Measurements from ENCODE around the gene ADAMTS17. TPM values are rescaled to one million over a fixed set of nuclear protein-coding genes. Genes with fewer than 3 reads are reported as not detected.

The ADAMTS17 gene
- total RNA-seq, 1 donor from 2014 or later: 4.8 TPM

DNA sequence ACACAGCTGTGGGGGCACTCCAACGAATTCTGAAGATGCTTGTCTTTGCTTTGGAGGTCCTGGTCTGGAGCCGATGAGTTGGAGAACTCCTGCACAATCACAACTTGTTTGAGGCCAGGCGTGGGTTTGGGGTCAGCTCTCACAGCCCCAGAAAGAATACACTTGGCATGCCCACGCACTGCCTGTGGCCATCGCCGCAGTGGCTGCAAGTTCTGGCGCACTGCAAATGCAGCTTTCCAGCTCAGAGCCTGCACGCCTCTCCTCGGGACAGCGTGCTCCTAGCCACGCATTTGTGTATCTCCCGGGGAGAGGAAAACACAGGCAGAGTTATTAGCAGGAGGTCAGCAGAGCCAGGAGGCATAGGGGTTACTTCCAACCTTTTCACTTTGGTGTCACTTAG, 282.7 kb downstream of the ADAMTS17 start:
- Mint-ChIP-seq H3K27me3 (ENCODE audit: unreplicated experiment) (peaks cover 2% of the 10 kb centered on the region), H3K4me1 (ENCODE audit: unreplicated experiment) (no peaks in the 10 kb centered on the region), H3K36me3 (ENCODE audit: low read depth, unreplicated experiment) (peaks cover 3% of the 10 kb centered on the region), H3K27ac (ENCODE audit: unreplicated experiment) (no peak overlapping the region), H3K4me3 (ENCODE audit: unreplicated experiment) (no peak overlapping the region), H3K9me3 (ENCODE audit: unreplicated experiment) (no peaks in the 10 kb centered on the region)
- DNase-seq (ENCODE audit: low spot score): no peak
- TF ChIP-seq, protein P1, sequence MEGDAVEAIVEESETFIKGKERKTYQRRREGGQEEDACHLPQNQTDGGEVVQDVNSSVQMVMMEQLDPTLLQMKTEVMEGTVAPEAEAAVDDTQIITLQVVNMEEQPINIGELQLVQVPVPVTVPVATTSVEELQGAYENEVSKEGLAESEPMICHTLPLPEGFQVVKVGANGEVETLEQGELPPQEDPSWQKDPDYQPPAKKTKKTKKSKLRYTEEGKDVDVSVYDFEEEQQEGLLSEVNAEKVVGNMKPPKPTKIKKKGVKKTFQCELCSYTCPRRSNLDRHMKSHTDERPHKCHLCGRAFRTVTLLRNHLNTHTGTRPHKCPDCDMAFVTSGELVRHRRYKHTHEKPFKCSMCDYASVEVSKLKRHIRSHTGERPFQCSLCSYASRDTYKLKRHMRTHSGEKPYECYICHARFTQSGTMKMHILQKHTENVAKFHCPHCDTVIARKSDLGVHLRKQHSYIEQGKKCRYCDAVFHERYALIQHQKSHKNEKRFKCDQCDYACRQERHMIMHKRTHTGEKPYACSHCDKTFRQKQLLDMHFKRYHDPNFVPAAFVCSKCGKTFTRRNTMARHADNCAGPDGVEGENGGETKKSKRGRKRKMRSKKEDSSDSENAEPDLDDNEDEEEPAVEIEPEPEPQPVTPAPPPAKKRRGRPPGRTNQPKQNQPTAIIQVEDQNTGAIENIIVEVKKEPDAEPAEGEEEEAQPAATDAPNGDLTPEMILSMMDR (IDR thresholded peaks at IDR 0.05; ENCODE audit: unreplicated experiment): no peak

DNA sequence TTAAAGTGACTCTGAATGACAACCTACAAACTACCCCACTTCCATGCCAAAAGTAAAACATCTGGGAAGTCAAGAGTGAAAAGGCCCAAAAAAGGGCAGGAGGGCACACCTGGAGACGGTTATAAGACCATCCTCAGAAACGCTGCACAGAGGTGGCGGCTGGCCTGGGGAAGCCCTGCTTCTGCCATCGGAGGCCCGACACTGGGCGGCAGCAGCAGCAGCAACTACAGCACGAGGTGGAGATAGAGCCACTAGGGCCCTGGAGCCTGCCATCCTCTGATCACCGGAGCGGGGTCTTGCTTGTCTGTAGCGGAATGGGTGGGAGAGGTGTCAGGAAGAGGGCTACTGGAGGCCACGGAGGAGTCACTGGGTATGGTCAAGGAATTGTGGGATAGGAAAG, 283.3 kb downstream of the ADAMTS17 start:
- H3K27me3 Mint-ChIP-seq (ENCODE audit: unreplicated experiment): peaks cover 2% of the 10 kb centered on the region
- no peak for DNase-seq (ENCODE audit: low spot score)

DNA sequence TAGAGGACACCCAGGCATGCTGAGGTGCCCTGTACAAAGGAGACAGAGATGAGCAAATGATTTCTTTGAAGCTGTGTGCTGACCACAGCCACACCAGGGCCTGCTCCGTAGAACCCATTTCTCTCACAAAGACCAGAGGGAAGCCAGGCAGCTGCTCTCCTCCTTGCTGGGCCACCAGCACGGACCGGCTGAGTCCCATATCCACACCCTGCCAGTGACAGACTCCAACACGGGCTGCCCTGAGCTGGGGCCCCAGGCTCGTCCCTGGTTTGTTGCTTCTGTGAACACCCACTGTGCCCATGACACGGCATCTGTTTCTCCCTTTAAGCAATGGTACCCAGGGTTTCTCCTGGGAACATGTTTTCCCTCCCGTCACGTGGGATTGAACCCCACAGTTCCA, 284.5 kb downstream of the ADAMTS17 start:
- Mint-ChIP-seq H3K27me3 (ENCODE audit: unreplicated experiment) (peaks cover 4% of the 10 kb centered on the region), H3K9me3 (ENCODE audit: unreplicated experiment) (no peaks in the 10 kb centered on the region), H3K27ac (ENCODE audit: unreplicated experiment) (no peak overlapping the region), H3K36me3 (ENCODE audit: low read depth, unreplicated experiment) (peaks cover 3% of the 10 kb centered on the region), H3K4me3 (ENCODE audit: unreplicated experiment) (no peak overlapping the region), H3K4me1 (ENCODE audit: unreplicated experiment) (no peaks in the 10 kb centered on the region)
- no peak for DNase-seq (ENCODE audit: low spot score)
- TF ChIP-seq, protein P1 (IDR thresholded peaks at IDR 0.05; ENCODE audit: unreplicated experiment): no peak

More for the DNA sequence above, 283.3 kb downstream of the ADAMTS17 start:
- Mint-ChIP-seq H3K27ac (ENCODE audit: unreplicated experiment) (no peak overlapping the region), H3K9me3 (ENCODE audit: unreplicated experiment) (no peaks in the 10 kb centered on the region), H3K4me1 (ENCODE audit: unreplicated experiment) (no peaks in the 10 kb centered on the region), H3K4me3 (ENCODE audit: unreplicated experiment) (no peak overlapping the region), H3K36me3 (ENCODE audit: low read depth, unreplicated experiment) (peaks cover 3% of the 10 kb centered on the region)
- TF ChIP-seq, protein P1 (IDR thresholded peaks at IDR 0.05; ENCODE audit: unreplicated experiment): no peak

DNA sequence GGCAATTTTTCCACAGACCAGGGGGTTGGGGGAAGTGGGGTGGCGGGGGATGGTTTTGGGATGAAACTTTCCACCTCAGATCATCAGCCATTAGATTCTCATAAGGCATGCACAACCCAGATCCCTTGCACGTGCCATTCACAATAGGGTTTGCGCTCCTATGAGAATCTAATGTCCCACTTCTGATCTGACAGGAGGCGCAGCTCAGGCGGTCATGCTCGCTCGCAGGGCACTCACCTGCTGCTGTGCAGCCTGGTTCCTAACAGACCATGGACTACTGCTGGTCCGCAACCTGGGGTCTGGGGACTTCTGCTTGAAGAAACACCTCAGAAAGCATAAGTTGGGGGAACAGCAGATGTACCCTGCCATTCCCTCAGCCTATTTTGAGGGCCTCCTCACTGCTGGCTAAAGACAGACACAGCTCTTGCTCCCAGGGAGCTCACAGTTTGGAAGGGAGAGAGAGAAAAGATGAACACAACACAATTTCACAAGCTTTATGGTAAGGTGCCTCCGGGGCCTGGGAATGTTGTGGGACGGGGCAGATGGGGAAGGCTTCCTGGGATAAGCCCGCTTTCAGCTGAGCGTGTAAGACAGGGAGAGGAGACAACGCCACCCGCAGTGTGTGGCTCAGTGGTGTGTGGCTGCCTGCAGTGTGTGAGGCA, 285.2 kb downstream of the ADAMTS17 start:
- DNase-seq (ENCODE audit: low spot score): no peak
- Mint-ChIP-seq H3K4me3 (ENCODE audit: unreplicated experiment) (no peak overlapping the region), H3K27ac (ENCODE audit: unreplicated experiment) (no peak overlapping the region), H3K27me3 (ENCODE audit: unreplicated experiment) (peaks cover 4% of the 10 kb centered on the region), H3K9me3 (ENCODE audit: unreplicated experiment) (no peaks in the 10 kb centered on the region), H3K36me3 (ENCODE audit: low read depth, unreplicated experiment) (peaks cover 3% of the 10 kb centered on the region), H3K4me1 (ENCODE audit: unreplicated experiment) (no peaks in the 10 kb centered on the region)
- TF ChIP-seq, protein P1 (IDR thresholded peaks at IDR 0.05; ENCODE audit: unreplicated experiment): no peak

DNA sequence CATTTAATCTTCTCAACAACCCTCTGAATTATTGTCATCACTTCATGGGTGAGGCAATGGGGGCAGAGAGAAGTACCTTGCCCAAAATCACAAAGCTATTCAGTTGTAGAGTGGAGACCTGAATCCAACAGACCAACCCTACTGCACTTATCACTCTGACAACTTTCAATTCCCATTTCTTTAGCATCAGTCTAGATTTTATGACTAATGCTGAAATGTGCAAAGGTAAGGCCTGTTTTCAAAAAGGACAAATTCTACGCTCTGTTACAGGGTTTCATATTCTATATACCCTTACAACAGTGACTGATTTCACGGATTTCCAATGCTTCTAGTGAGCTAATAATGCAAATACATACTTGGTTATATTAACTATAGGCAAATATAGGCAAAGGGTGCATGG, 286.0 kb downstream of the ADAMTS17 start:
- no peak overlapping the region for H3K27ac Mint-ChIP-seq (ENCODE audit: unreplicated experiment)
- H3K4me3 Mint-ChIP-seq (ENCODE audit: unreplicated experiment): no peak overlapping the region
- peaks cover 4% of the 10 kb centered on the region for H3K27me3 Mint-ChIP-seq (ENCODE audit: unreplicated experiment)
- DNase-seq (ENCODE audit: low spot score): no peak
- H3K36me3 Mint-ChIP-seq (ENCODE audit: low read depth, unreplicated experiment): peaks cover 3% of the 10 kb centered on the region
- no peaks in the 10 kb centered on the region for H3K9me3 Mint-ChIP-seq (ENCODE audit: unreplicated experiment)
- H3K4me1 Mint-ChIP-seq (ENCODE audit: unreplicated experiment): no peaks in the 10 kb centered on the region
- TF ChIP-seq, protein P1 (IDR thresholded peaks at IDR 0.05; ENCODE audit: unreplicated experiment): no peak
